Progenitor cell of endocrine pancreas (in vitro differentiated cells): ENCODE measurements around the gene DCLK3. TPM values are rescaled to one million over a fixed set of nuclear protein-coding genes. Genes with fewer than 3 reads are reported as not detected.

Source experiments
- DNase-seq: peaks from one replicate; pipeline ENCODE4 v3.0.0; 2021; ENCODE audit warnings: low spot score; ENCODE audit not compliant: unreplicated experiment
- H3K27ac Mint-ChIP-seq: 2 replicates; pipeline ENCODE4 v1.8.0; 2021; ENCODE audit warnings: mild to moderate bottlenecking, moderate library complexity, mixed read lengths
- H3K27me3 Mint-ChIP-seq: 2 replicates; pipeline ENCODE4 v1.8.0; 2021; ENCODE audit warnings: mixed read lengths
- H3K36me3 Mint-ChIP-seq: 2 replicates; pipeline ENCODE4 v1.8.0; 2022; ENCODE audit warnings: mixed read lengths; ENCODE audit not compliant: insufficient read depth
- H3K4me1 Mint-ChIP-seq: 2 replicates; pipeline ENCODE4 v1.8.0; 2021; ENCODE audit warnings: low read depth, mixed read lengths
- H3K4me3 Mint-ChIP-seq: 2 replicates; pipeline ENCODE4 v1.8.0; 2021; ENCODE audit warnings: low read depth, mild to moderate bottlenecking, moderate library complexity, mixed read lengths
- H3K9me3 Mint-ChIP-seq: 2 replicates; pipeline ENCODE4 v1.8.0; 2021; ENCODE audit warnings: low read depth, mixed read lengths
- CTCF ChIP-seq: fragments of 200-600 bp; sonication (generic); IDR thresholded peaks from one replicate; pipeline ENCODE4 v1.5.0; 2021; ENCODE audit warnings: antibody characterized with exemption, mild to moderate bottlenecking; ENCODE audit not compliant: unreplicated experiment
- total RNA-seq: library from RNA; stranded (reverse); gene quantifications from 2 replicates; pipeline ENCODE4 v1.2.1, GENCODE V29; 2021

DCLK3 gene
- total RNA-seq, 1 donor from 2014 or later, result 0.12 TPM

GRCh38 chr3:36686516-36686915 is 77.8 kb downstream of the DCLK3 start:
- H3K4me3 Mint-ChIP-seq, result no peak overlapping the region
- no peaks in the 10 kb centered on the region for H3K27me3 Mint-ChIP-seq
- H3K4me1 Mint-ChIP-seq, result peaks cover 2% of the 10 kb centered on the region
- no peak for TF ChIP-seq CTCF
- H3K36me3 Mint-ChIP-seq, result no peaks in the 10 kb centered on the region
- peaks cover 4% of the 10 kb centered on the region for H3K9me3 Mint-ChIP-seq
- H3K27ac Mint-ChIP-seq, result no peak overlapping the region
- no peak for DNase-seq

- no peak overlapping the region for H3K4me3 Mint-ChIP-seq
- no peak for DNase-seq
- TF ChIP-seq CTCF, result no peak
- no peaks in the 10 kb centered on the region for H3K4me1 Mint-ChIP-seq
- peaks cover 23% of the 10 kb centered on the region for H3K9me3 Mint-ChIP-seq
- no peaks in the 10 kb centered on the region for H3K27me3 Mint-ChIP-seq
- no peak overlapping the region for H3K27ac Mint-ChIP-seq
- H3K36me3 Mint-ChIP-seq, result no peaks in the 10 kb centered on the region
These were observed 82.5 kb downstream of the DCLK3 start for GRCh38 chr3:36681867-36682266.

- H3K4me3 Mint-ChIP-seq, result no peak overlapping the region
- no peak for TF ChIP-seq CTCF
- H3K9me3 Mint-ChIP-seq, result peaks cover 19% of the 10 kb centered on the region
- no peak overlapping the region for H3K27ac Mint-ChIP-seq
- H3K36me3 Mint-ChIP-seq, result no peaks in the 10 kb centered on the region
- H3K27me3 Mint-ChIP-seq, result no peaks in the 10 kb centered on the region
- no peaks in the 10 kb centered on the region for H3K4me1 Mint-ChIP-seq
- no peak for DNase-seq
These were observed 83.4 kb downstream of the DCLK3 start for GRCh38 chr3:36680952-36681351.

- Mint-ChIP-seq H3K4me3 (no peak overlapping the region), H3K9me3 (peaks cover 19% of the 10 kb centered on the region), H3K4me1 (no peaks in the 10 kb centered on the region), H3K27me3 (no peaks in the 10 kb centered on the region), H3K27ac (no peak overlapping the region), H3K36me3 (no peaks in the 10 kb centered on the region)
- TF ChIP-seq CTCF, result no peak
- DNase-seq, result no peak
These were observed 84.8 kb downstream of the DCLK3 start for GRCh38 chr3:36679384-36680200.

- no peak overlapping the region for H3K27ac Mint-ChIP-seq
- H3K4me1 Mint-ChIP-seq, result no peaks in the 10 kb centered on the region
- H3K9me3 Mint-ChIP-seq, result peaks cover 19% of the 10 kb centered on the region
- no peaks in the 10 kb centered on the region for H3K27me3 Mint-ChIP-seq
- DNase-seq, result no peak
- no peak for TF ChIP-seq CTCF
- H3K36me3 Mint-ChIP-seq, result no peaks in the 10 kb centered on the region
- no peak overlapping the region for H3K4me3 Mint-ChIP-seq
These were observed 85.9 kb downstream of the DCLK3 start for GRCh38 chr3:36678216-36679013.
